ENCODE results near the gene NR1H4. TPM values are rescaled to one million over a fixed set of nuclear protein-coding genes. Genes with fewer than 3 reads are reported as not detected.

Gene NR1H4
- total and polyA plus RNA-seq, 2 of the 13 experiments (the other 11 are each of a cell fraction or from before 2014, with no cell fraction given), result 27.3 to 114 TPM

- TF ChIP-seq, protein P1, sequence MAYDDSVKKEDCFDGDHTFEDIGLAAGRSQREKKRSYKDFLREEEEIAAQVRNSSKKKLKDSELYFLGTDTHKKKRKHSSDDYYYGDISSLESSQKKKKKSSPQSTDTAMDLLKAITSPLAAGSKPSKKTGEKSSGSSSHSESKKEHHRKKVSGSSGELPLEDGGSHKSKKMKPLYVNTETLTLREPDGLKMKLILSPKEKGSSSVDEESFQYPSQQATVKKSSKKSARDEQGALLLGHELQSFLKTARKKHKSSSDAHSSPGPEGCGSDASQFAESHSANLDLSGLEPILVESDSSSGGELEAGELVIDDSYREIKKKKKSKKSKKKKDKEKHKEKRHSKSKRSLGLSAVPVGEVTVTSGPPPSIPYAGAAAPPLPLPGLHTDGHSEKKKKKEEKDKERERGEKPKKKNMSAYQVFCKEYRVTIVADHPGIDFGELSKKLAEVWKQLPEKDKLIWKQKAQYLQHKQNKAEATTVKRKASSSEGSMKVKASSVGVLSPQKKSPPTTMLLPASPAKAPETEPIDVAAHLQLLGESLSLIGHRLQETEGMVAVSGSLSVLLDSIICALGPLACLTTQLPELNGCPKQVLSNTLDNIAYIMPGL (CRISPR knock-in tag; IDR thresholded peaks at IDR 0.05; ENCODE audit: borderline replicate concordance in 1 of 2, low read depth in 1 of 2), result 0 out of 4 replicates have a peak, but pooled peaks of 1 of the 2 experiments have one; percentile 42
- no peak for TF ChIP-seq ARNT2 (CRISPR knock-in tag; IDR thresholded peaks at IDR 0.05; ENCODE audit: low read depth)
- TF ChIP-seq, protein P2, sequence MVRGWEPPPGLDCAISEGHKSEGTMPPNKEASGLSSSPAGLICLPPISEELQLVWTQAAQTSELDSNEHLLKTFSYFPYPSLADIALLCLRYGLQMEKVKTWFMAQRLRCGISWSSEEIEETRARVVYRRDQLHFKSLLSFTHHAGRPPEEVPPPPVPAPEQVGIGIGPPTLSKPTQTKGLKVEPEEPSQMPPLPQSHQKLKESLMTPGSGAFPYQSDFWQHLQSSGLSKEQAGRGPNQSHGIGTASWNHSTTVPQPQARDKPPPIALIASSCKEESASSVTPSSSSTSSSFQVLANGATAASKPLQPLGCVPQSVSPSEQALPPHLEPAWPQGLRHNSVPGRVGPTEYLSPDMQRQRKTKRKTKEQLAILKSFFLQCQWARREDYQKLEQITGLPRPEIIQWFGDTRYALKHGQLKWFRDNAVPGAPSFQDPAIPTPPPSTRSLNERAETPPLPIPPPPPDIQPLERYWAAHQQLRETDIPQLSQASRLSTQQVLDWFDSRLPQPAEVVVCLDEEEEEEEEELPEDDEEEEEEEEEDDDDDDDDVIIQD (CRISPR knock-in tag; IDR thresholded peaks at IDR 0.05; ENCODE audit: low read depth), result peak; percentile 67; the same call in 1 of the 2 replicates
- TF ChIP-seq SIX1 (CRISPR knock-in tag; IDR thresholded peaks at IDR 0.05; ENCODE audit: borderline replicate concordance), result no peak; the same call in 1 of the 2 replicates
- no peak for TF ChIP-seq MLXIP (CRISPR knock-in tag; IDR thresholded peaks at IDR 0.05; ENCODE audit: borderline replicate concordance)
- no peak for TF ChIP-seq XRCC5 (optimal IDR thresholded peaks at IDR 0.05; ENCODE audit: low read length)
- no peak for TF ChIP-seq ZNF512 (CRISPR knock-in tag; IDR thresholded peaks at IDR 0.05)
- no peak for TF ChIP-seq ZSCAN31 (CRISPR knock-in tag; IDR thresholded peaks at IDR 0.05; ENCODE audit: low read depth)
- TF ChIP-seq ZSCAN21 (CRISPR knock-in tag; IDR thresholded peaks at IDR 0.05; ENCODE audit: borderline replicate concordance), result no peak
- TF ChIP-seq YY1 (IDR thresholded peaks at IDR 0.05; ENCODE audit: insufficient read depth, insufficient replicate concordance, low read depth, low read length), result no peak
- no peak for TF ChIP-seq NFE2 (CRISPR knock-in tag; IDR thresholded peaks at IDR 0.05)
- no peak for TF ChIP-seq ZSCAN29 (CRISPR knock-in tag; conservative IDR thresholded peaks at IDR 0.05)
- TF ChIP-seq AGO1 (IDR thresholded peaks at IDR 0.05; ENCODE audit: low read depth, low read length, poor library complexity, severe bottlenecking), result no peak
- no peak for TF ChIP-seq ZBTB26 (CRISPR knock-in tag; IDR thresholded peaks at IDR 0.05; ENCODE audit: borderline replicate concordance)
- TF ChIP-seq ELF3 (CRISPR knock-in tag; IDR thresholded peaks at IDR 0.05), result peak; percentile 95
- TF ChIP-seq ZBTB39 (CRISPR knock-in tag; IDR thresholded peaks at IDR 0.05), result no peak
- 0 out of 2 replicates have a peak, but pooled peaks have one; percentile 30 for TF ChIP-seq FOXJ3 (CRISPR knock-in tag; IDR thresholded peaks at IDR 0.05; ENCODE audit: borderline replicate concordance)
These were observed 81.0 kb downstream of the NR1H4 start (continued) for GRCh38 chr12:100554608-100555077.
